Astrocyte (in vitro differentiated cells and primary cell): ENCODE data around the gene EXOC5. TPM values are rescaled to one million over a fixed set of nuclear protein-coding genes. Genes with fewer than 3 reads are reported as not detected.

Experiments used
- DNase-seq: peaks from one replicate; pipeline ENCODE4 v3.0.0-alpha.2; 2010; ENCODE audit warnings: low read depth
- FAIRE-seq: peaks from 2 replicates; lab custom pipeline; 2011; peaks lifted over from hg19 to GRCh38; lab: Jason Lieb, UNC
- H2AFZ ChIP-seq: 2 replicates; pipeline ENCODE4 v1.6.0; 2012; ENCODE audit warnings: low read depth, low read length, inconsistent platforms
- H3K27ac ChIP-seq: 2 replicates; pipeline ENCODE4 v1.5.1; 2011; ENCODE audit warnings: low read depth, low read length, inconsistent platforms
- H3K27me3 ChIP-seq: 2 replicates; pipeline ENCODE4 v1.6.0; 2011; ENCODE audit warnings: low read length, inconsistent platforms; ENCODE audit not compliant: insufficient read depth
- H3K36me3 ChIP-seq: 2 replicates; pipeline ENCODE4 v1.5.1; 2011; ENCODE audit warnings: low read length, inconsistent platforms; ENCODE audit not compliant: insufficient read depth
- H3K4me1 ChIP-seq: 2 replicates; pipeline ENCODE4 v1.5.1; 2011; ENCODE audit warnings: low read length, inconsistent platforms; ENCODE audit not compliant: insufficient read depth
- H3K4me2 ChIP-seq: 2 replicates; pipeline ENCODE4 v1.6.0; 2012; ENCODE audit warnings: low read length, inconsistent platforms
- H3K4me3 ChIP-seq: 2 replicates; pipeline ENCODE4 v1.5.1; 2011; ENCODE audit warnings: low read depth, mild to moderate bottlenecking, low read length, inconsistent platforms; ENCODE audit not compliant: insufficient read depth
- H3K79me2 ChIP-seq: 2 replicates; pipeline ENCODE4 v1.6.0; 2012; ENCODE audit warnings: mild to moderate bottlenecking, low read length, inconsistent platforms; ENCODE audit not compliant: insufficient read depth
- H3K9ac ChIP-seq: 2 replicates; pipeline ENCODE4 v1.6.0; 2012; ENCODE audit warnings: mild to moderate bottlenecking, low read length, inconsistent platforms
- H3K9me3 ChIP-seq: 2 replicates; pipeline ENCODE4 v1.5.1; 2012; ENCODE audit warnings: low read depth, mild to moderate bottlenecking, low read length, inconsistent platforms; ENCODE audit not compliant: insufficient read depth
- H4K20me1 ChIP-seq: 2 replicates; pipeline ENCODE4 v1.6.0; 2012; ENCODE audit warnings: low read length, inconsistent platforms; ENCODE audit not compliant: insufficient read depth
- H3K27ac Mint-ChIP-seq: one replicate; pipeline ENCODE4 v1.8.0; 2021; ENCODE audit warnings: mild to moderate bottlenecking, mixed read lengths; ENCODE audit not compliant: unreplicated experiment
- H3K27me3 Mint-ChIP-seq: one replicate; pipeline ENCODE4 v1.8.0; 2021; ENCODE audit warnings: low read depth, mixed read lengths; ENCODE audit not compliant: unreplicated experiment
- H3K36me3 Mint-ChIP-seq: one replicate; pipeline ENCODE4 v1.8.0; 2021; ENCODE audit warnings: low read depth, mixed read lengths; ENCODE audit not compliant: unreplicated experiment
- H3K4me1 Mint-ChIP-seq: one replicate; pipeline ENCODE4 v1.8.0; 2021; ENCODE audit warnings: low read depth, mixed read lengths; ENCODE audit not compliant: unreplicated experiment
- H3K4me3 Mint-ChIP-seq: one replicate; pipeline ENCODE4 v1.8.0; 2021; ENCODE audit warnings: mild to moderate bottlenecking, moderate library complexity, mixed read lengths; ENCODE audit not compliant: unreplicated experiment
- H3K9me3 Mint-ChIP-seq: one replicate; pipeline ENCODE4 v1.8.0; 2021; ENCODE audit warnings: mild to moderate bottlenecking, mixed read lengths; ENCODE audit not compliant: unreplicated experiment
- EZH2 ChIP-seq: IDR thresholded peaks from 2 replicates; pipeline ENCODE4 v1.6.1; 2012; ENCODE audit warnings: mild to moderate bottlenecking, low read length, inconsistent platforms; ENCODE audit not compliant: insufficient read depth
- total RNA-seq: library from RNA; stranded (reverse); gene quantifications from 2 replicates; pipeline ENCODE4 v1.2.1, GENCODE V29; 2021
- TF ChIP-seq, protein P1 (sequence below): IDR thresholded peaks from 2 replicates; pipeline ENCODE4 v1.5.1; 2011; ENCODE audit warnings: low read depth, mild to moderate bottlenecking, inconsistent platforms, low read length, moderate library complexity; ENCODE audit not compliant: insufficient read depth

EXOC5 gene
- total RNA-seq, 1 donor from 2014 or later = 94.2 TPM

DNA sequence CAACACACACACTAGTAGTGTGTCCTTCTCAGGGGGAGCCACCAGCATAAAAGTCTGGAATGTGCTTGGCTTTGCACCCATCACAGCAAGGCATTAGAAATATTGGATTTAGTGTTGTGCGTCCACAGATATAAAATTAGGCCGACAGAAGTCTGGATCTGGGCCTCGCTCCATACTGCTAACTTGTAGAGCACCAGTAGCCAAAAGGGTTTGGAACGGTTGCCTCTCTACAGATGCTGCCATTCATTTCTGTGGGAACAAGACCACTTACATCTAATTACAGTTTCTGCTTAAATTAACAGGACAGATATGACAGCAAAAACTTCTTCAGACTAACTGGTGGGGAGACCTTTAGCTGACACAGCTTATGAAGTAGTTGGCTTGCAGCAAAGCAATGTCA, 94.2 kb downstream of the EXOC5 start:
- peaks cover 6% of the 10 kb centered on the region for H3K27me3 Mint-ChIP-seq

DNA sequence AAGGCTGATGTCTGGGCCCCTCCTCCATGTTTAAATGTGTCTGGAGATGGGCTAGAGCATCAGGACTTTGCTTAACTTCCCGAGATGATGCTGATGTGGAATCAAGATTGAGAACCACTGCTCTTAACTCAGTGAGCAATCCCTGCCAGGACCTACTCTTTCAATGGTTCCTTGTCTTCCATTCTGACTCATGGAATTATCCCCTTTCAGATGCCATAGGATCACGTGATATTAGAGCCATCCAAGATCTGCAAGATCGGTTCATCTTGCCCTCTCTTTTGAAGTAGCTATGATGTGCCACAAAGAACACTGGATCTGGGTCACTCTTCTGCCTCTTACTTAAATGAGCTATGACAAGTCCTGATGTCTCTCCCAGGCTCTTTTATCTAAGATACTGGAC, 96.8 kb downstream of the EXOC5 start:
- Histone ChIP-seq H2AFZ (no peak overlapping the region), H3K4me1 (no peaks in the 10 kb centered on the region), H3K36me3 (no peaks in the 10 kb centered on the region), H4K20me1 (no peaks in the 10 kb centered on the region), H3K9me3 (no peaks in the 10 kb centered on the region), H3K9ac (no peak overlapping the region), H3K79me2 (no peaks in the 10 kb centered on the region), H3K27ac (no peak overlapping the region), H3K4me3 (no peak overlapping the region), H3K4me2 (no peak overlapping the region), H3K27me3 (no peaks in the 10 kb centered on the region)
- Mint-ChIP-seq H3K4me1 (peaks cover 2% of the 10 kb centered on the region), H3K36me3 (no peaks in the 10 kb centered on the region), H3K27me3 (peaks cover 5% of the 10 kb centered on the region), H3K4me3 (no peak overlapping the region), H3K27ac (no peak overlapping the region), H3K9me3 (no peaks in the 10 kb centered on the region)
- FAIRE-seq (no peak), DNase-seq (no peak)
- TF ChIP-seq, protein P1, sequence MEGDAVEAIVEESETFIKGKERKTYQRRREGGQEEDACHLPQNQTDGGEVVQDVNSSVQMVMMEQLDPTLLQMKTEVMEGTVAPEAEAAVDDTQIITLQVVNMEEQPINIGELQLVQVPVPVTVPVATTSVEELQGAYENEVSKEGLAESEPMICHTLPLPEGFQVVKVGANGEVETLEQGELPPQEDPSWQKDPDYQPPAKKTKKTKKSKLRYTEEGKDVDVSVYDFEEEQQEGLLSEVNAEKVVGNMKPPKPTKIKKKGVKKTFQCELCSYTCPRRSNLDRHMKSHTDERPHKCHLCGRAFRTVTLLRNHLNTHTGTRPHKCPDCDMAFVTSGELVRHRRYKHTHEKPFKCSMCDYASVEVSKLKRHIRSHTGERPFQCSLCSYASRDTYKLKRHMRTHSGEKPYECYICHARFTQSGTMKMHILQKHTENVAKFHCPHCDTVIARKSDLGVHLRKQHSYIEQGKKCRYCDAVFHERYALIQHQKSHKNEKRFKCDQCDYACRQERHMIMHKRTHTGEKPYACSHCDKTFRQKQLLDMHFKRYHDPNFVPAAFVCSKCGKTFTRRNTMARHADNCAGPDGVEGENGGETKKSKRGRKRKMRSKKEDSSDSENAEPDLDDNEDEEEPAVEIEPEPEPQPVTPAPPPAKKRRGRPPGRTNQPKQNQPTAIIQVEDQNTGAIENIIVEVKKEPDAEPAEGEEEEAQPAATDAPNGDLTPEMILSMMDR = no peak
- no peak for TF ChIP-seq EZH2

More for the DNA sequence above, 94.2 kb downstream of the EXOC5 start:
- no peaks in the 10 kb centered on the region for H3K9me3 ChIP-seq
- H3K4me1 ChIP-seq = no peaks in the 10 kb centered on the region
- DNase-seq (no peak), FAIRE-seq (no peak)
- TF ChIP-seq, protein P1 = no peak
- no peak for TF ChIP-seq EZH2
- H3K27me3 ChIP-seq = no peaks in the 10 kb centered on the region
- H3K36me3 ChIP-seq = no peaks in the 10 kb centered on the region
- no peaks in the 10 kb centered on the region for H3K9me3 Mint-ChIP-seq
- no peaks in the 10 kb centered on the region for H3K4me1 Mint-ChIP-seq
- H2AFZ ChIP-seq = no peak overlapping the region
- H3K27ac ChIP-seq = no peak overlapping the region
- no peak overlapping the region for H3K27ac Mint-ChIP-seq
- no peaks in the 10 kb centered on the region for H4K20me1 ChIP-seq
- H3K36me3 Mint-ChIP-seq = no peaks in the 10 kb centered on the region
- H3K4me3 Mint-ChIP-seq = no peak overlapping the region
- H3K4me2 ChIP-seq = no peak overlapping the region
- H3K4me3 ChIP-seq = no peak overlapping the region
- H3K9ac ChIP-seq = no peak overlapping the region
- H3K79me2 ChIP-seq = no peaks in the 10 kb centered on the region

DNA sequence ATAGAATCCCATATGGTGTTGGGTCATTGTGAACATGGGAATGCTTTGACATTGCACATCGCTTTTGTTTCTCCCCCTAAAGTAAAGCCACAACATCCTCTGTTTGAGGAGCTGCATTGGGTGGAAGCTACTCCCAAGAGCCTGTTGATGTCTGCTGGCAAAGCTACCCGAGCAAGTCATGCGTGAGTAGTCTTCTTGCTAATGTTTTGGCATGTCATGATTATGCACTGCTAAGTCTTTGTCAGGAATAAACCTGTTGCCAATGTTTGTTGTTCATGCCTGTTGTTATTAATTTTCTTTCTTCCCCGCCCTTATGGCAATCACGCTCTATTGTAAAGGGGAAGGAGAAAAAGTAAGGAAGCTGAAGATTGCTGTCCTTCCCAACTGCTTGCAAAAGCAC, 97.3 kb downstream of the EXOC5 start:
- Histone ChIP-seq H3K36me3 (no peaks in the 10 kb centered on the region), H2AFZ (no peak overlapping the region), H3K4me2 (no peak overlapping the region), H3K27ac (no peak overlapping the region), H4K20me1 (no peaks in the 10 kb centered on the region), H3K9me3 (no peaks in the 10 kb centered on the region), H3K4me1 (no peaks in the 10 kb centered on the region), H3K27me3 (no peaks in the 10 kb centered on the region), H3K4me3 (no peak overlapping the region), H3K9ac (no peak overlapping the region), H3K79me2 (no peaks in the 10 kb centered on the region)
- H3K9me3 Mint-ChIP-seq = no peaks in the 10 kb centered on the region
- H3K27me3 Mint-ChIP-seq = peaks cover 5% of the 10 kb centered on the region
- H3K36me3 Mint-ChIP-seq = no peaks in the 10 kb centered on the region
- H3K27ac Mint-ChIP-seq = no peak overlapping the region
- no peak overlapping the region for H3K4me3 Mint-ChIP-seq
- peaks cover 2% of the 10 kb centered on the region for H3K4me1 Mint-ChIP-seq
- FAIRE-seq (no peak), DNase-seq (no peak)
- no peak for TF ChIP-seq EZH2
- TF ChIP-seq, protein P1 = no peak
